ENCODE results near the gene TMBIM6.

The TMBIM6 gene

DNA sequence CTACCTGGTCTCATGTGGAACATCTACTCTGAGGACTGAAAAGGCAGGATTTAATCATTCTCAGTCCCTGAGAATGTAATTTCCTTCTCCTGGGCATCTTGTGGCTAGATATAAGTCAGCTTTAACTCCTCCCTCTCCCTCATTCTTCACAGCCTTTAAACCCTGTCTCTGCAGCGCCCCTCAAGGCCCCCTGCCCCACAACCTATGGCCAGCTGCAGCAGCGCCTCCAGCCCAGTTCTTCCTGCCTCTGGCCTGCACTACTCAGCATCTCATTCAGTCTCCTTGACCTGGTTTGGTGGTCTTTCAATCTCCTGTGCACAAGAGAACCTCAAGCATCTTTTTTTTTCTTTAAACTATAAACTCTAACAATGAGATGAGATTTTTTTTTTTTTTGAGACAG is 57.6 kb downstream of the TMBIM6 start:
- DNase-seq: no peak

- DNase-seq: no peak
These were observed 59.2 kb downstream of the TMBIM6 start for GRCh38 chr12:49800421-49801140.

- DNase-seq: no peak
These were observed 60.0 kb downstream of the TMBIM6 start for GRCh38 chr12:49801141-49802063.

- DNase-seq: no peak
These were observed 62.5 kb downstream of the TMBIM6 start for GRCh38 chr12:49803693-49804450.

DNA sequence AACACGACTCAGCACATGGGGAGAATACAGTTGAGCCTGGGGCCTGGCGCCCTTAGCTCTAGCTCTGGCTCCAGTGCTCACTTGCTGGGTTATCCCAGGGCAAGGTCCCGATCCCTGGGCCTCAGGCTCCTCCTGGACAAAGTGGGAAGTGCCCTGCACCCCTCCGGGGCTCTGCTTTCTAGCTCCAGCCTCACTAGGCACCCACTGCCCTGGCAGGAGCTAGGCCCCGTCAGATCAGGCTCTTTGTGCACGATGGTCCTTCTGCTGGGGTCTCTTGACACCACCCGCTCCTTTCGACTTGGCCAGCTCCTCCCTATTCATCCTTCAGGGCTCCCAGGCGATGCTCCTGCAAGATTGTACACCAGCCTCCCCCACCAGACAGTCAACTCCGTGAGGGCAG is 63.5 kb downstream of the TMBIM6 start:
- DNase-seq: no peak

DNA sequence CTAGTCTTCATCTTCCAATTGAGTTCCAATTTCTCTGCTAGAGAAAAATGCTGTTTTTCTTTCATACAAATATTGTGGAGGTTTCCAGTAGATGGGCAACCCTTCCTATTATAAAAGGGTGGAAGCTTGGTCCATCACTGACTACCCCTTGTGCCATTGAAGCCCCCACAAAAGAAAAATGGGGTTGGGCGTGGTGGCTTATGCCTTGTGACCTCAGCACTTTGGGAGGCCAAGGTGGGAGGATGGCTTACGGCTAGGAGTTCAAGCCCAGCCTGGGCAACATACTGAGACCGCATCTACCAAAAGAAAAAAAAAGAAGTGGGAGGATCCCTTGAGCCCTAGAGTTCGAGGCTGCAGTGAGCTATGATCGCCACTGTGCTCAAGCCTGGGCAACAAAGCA is 64.1 kb downstream of the TMBIM6 start:
- no peak for DNase-seq

DNA sequence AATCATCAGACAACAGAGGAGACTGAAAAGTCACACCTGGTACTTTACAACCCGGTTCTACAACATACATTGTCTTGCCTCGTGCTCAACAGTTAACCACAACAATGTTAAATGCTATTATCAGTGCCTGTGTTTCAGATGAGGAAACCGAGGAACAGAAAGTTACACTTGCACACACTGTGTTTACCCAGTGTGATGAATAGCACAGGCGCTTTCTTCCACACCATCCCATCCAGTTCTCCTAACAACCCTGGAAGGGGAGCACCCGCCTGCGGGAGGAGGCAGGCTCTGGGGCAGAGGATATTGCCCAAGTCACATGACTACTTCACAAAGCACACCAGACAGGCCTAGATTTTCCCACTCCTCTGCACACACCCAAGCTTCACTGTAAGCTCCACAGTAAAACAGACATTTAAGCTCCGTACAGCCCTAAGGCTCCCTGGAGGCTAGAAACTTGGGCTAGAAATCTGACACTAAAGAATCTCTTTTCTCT is 65.0 kb downstream of the TMBIM6 start:
- no peak for DNase-seq

- no peak for DNase-seq
These were observed 65.5 kb downstream of the TMBIM6 start for GRCh38 chr12:49806877-49807276.

GRCh38 chr12:49807991-49808580 is 66.7 kb downstream of the TMBIM6 start:
- DNase-seq: no peak

DNA sequence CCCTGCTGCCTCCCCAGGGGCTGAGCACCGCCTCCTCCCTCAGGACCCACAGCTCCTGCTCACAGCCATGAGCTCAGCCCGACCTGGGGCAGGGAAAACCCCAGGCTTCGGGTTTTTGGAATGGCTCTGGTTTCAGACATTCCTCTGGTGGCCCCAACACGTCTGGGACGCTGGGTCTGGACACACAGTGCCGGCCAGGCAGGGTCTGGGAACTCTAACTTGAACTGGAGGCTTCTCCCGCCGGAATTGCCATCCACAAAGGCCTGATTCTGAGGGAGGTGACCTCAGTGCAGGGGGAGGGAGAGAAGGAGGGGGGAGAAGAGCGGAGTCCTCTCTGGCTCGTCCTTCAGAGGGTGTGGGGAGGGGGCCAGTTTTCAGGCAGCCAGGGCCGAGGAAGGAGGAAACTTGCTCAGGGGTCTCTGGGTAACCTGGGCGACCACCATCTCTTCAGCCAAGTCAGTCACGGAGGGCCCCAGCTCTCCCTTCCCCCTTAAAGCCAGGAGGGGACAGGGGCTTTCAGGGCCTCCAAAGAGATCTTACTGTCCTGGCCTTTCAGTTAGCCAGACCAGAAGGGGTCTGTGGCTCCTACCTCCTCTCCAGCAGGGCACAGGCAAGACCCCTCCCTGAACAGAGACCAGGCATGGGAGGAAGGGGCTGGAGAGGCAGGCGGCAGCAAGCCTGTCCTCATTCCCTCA is 67.5 kb downstream of the TMBIM6 start:
- no peak for DNase-seq

DNA sequence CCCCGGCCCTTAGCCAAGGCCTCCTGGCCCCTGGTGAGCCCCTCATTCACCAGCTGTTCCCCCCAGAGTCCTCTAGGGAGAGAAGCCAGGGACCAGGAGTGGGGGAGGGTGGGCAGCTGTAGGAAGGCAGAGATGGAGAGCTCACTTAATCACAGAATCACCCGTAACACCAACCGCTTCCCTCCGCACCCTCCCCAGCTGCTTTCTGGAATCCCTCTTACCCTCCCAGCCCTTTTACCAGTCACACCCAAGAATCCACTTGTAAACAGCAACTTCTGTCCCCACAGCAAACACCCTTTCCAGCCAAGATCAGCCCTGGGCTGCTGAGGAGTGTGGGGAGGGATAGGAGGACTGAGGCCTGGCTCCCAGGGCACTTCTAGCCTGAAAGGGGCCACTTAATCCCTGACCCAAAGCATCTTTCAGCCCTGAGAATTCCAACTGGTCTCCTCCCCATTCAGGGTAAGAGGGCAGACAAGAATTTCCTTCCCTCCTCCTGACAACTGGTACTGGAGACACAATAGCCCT is 68.1 kb downstream of the TMBIM6 start:
- DNase-seq: no peak

GRCh38 chr12:49809906-49810389 is 68.6 kb downstream of the TMBIM6 start:
- DNase-seq: no peak

DNA sequence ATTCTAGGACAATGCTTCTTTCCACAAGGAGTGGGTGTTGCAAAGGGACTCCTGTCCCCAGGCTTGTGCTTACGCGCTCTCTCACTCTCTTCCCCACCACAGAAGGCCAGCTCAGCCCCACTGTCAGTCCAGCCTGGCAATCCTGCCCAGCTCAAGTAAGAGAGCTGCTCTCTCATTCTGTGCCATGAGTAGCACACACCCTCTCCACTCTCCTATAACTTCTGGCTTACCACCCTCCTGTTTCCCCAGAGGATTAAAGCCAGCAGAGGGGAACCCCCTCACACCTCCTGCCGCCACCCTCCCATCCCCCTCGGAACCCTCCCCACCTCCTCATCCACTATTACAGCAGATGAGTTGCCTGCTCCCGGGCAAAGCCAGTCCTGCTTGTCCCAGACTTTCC is 69.8 kb downstream of the TMBIM6 start:
- DNase-seq: no peak

DNA sequence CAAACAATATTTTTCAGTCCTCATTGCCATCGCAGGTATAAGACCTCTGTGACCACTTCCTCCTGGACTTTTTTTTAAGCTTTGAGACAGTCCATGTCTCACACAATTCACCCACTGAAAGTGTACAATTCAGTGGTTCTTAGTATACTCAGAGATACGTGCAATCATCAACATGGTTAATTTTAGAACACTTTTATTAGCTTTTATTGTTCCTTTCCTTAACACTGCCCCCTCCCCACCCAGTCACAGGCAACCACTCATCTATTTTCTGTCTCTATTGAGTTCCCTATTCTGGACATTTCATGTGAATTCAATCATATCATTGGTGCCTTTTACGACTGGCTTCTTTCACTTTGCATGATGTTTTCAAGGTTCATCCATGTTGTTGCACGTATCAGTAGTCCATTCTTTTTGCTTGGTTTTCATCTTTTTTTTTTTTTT is 70.6 kb downstream of the TMBIM6 start:
- DNase-seq: no peak

GRCh38 chr12:49813131-49813530 is 71.8 kb downstream of the TMBIM6 start:
- DNase-seq: no peak
